T1000 (cell line): ENCODE measurements around the gene TNNI3K.

Experiments
- DNase-seq: peaks from one replicate; lab custom pipeline; 2025; ENCODE audit warnings: mixed read lengths; lab: John Stamatoyannopoulos, UW

TNNI3K gene

GRCh38 chr1:74316302-74316701, 81.1 kb downstream of the TNNI3K start:
- no peak for DNase-seq

- DNase-seq, result no peak
Measured at GRCh38 chr1:74317663-74318062, 82.5 kb downstream of the TNNI3K start.

- DNase-seq, result no peak
Measured at GRCh38 chr1:74323937-74324473, 88.8 kb downstream of the TNNI3K start.

- DNase-seq, result no peak
Measured at GRCh38 chr1:74324684-74325448, 89.7 kb downstream of the TNNI3K start.

- no peak for DNase-seq
Measured at GRCh38 chr1:74328851-74329250, 93.7 kb downstream of the TNNI3K start.

GRCh38 chr1:74333244-74333643, 98.1 kb downstream of the TNNI3K start:
- DNase-seq, result no peak

GRCh38 chr1:74334147-74334546, 99.0 kb downstream of the TNNI3K start:
- no peak for DNase-seq

GRCh38 chr1:74340656-74341055, 105.5 kb downstream of the TNNI3K start:
- no peak for DNase-seq

- no peak for DNase-seq
Measured at GRCh38 chr1:74341702-74342339, 106.6 kb downstream of the TNNI3K start.

GRCh38 chr1:74343216-74343615, 108.0 kb downstream of the TNNI3K start:
- DNase-seq, result no peak

- no peak for DNase-seq
Measured at GRCh38 chr1:74344387-74344786, 109.2 kb downstream of the TNNI3K start.

- no peak for DNase-seq
Measured at GRCh38 chr1:74356493-74356892, 121.3 kb downstream of the TNNI3K start.

- DNase-seq, result no peak
Measured at GRCh38 chr1:74357150-74357549, 122.0 kb downstream of the TNNI3K start.

- no peak for DNase-seq
Measured at GRCh38 chr1:74357756-74358155, 122.6 kb downstream of the TNNI3K start.

- DNase-seq, result no peak
Measured at GRCh38 chr1:74362691-74363090, 127.5 kb downstream of the TNNI3K start.

- no peak for DNase-seq
Measured at GRCh38 chr1:74363220-74363619, 128.0 kb downstream of the TNNI3K start.

GRCh38 chr1:74367175-74367813, 132.1 kb downstream of the TNNI3K start:
- no peak for DNase-seq

GRCh38 chr1:74368335-74368734, 133.1 kb downstream of the TNNI3K start:
- no peak for DNase-seq

GRCh38 chr1:74375376-74375775, 140.2 kb downstream of the TNNI3K start:
- no peak for DNase-seq

- no peak for DNase-seq
Measured at GRCh38 chr1:74380252-74380651, 145.1 kb downstream of the TNNI3K start.

- DNase-seq, result no peak
Measured at GRCh38 chr1:74388855-74389254, 153.7 kb downstream of the TNNI3K start.

- DNase-seq, result no peak
Measured at GRCh38 chr1:74392186-74392585, 157.0 kb downstream of the TNNI3K start.

GRCh38 chr1:74392840-74393239, 157.7 kb downstream of the TNNI3K start:
- DNase-seq, result no peak
